PC-3 (cell line): Measurements from ENCODE around the gene MYO3A.

Experiments
- CTCF ChIP-seq: fragments of 300-600 bp; sonication (generic); conservative IDR thresholded peaks from 2 replicates; pipeline ENCODE4 v1.5.1; 2017; ENCODE audit warnings: antibody characterized with exemption, low read depth, mild to moderate bottlenecking, low read length
- EZH2 ChIP-seq: fragments of 300-600 bp; sonication (generic); IDR thresholded peaks from one replicate; pipeline ENCODE4 v1.6.1; 2017; ENCODE audit warnings: antibody characterized with exemption, mild to moderate bottlenecking, low read length; ENCODE audit not compliant: unreplicated experiment

- TF ChIP-seq CTCF: no peak
- TF ChIP-seq EZH2: no peak
These were observed 317.9 kb downstream of the MYO3A start for GRCh38 chr10:26251925-26252324.
